Gastrocnemius medialis (tissue), 4 donors: ENCODE data around the gene ZDHHC12. TPM values are rescaled to one million over a fixed set of nuclear protein-coding genes. Genes with fewer than 3 reads are reported as not detected.

Source experiments
- ATAC-seq, 2 donors: fragments of 150-250 bp; one replicate each; pipeline ENCODE4 v1.9.1; 2016
- DNase-seq, 2 donors: peaks; one replicate each; pipeline ENCODE4 v3.0.0-alpha.2; 2019
- H3K27ac ChIP-seq, 4 donors: fragments of 200-600 bp; sonication (generic); 1 replicate in 1 of 4; 2 replicates in 3 of 4; pipeline ENCODE4 v1.5.1; 2016 to 2018; ENCODE audit warnings: mild to moderate bottlenecking in 2 of 4, moderate library complexity in 1 of 4
- H3K27me3 ChIP-seq, 3 donors: fragments of 200-600 bp; sonication (generic) in 2 of 3; 1 replicate in 1 of 3; 2 replicates in 2 of 3; pipeline versions ENCODE4 v1.5.1 to v1.6.0; 2016 to 2019; ENCODE audit warnings: mild to moderate bottlenecking in 1 of 3, moderate library complexity in 1 of 3
- H3K36me3 ChIP-seq, 2 donors: fragments of 200-600 bp; sonication (generic) in 1 of 2; one replicate each; pipeline ENCODE4 v1.5.1; 2017 to 2018
- H3K4me1 ChIP-seq, 2 donors: fragments of 200-600 bp; sonication (generic) in 1 of 2; one replicate each; pipeline ENCODE4 v1.5.1; 2016 to 2017; ENCODE audit warnings: mild to moderate bottlenecking in 2 of 2
- H3K4me3 ChIP-seq, 4 donors: fragments of 200-600 bp; sonication (generic) in 3 of 4; 1 replicate in 1 of 4; 2 replicates in 3 of 4; pipeline ENCODE4 v1.5.1; 2016 to 2019; ENCODE audit warnings: mild to moderate bottlenecking in 2 of 4
- H3K9me3 ChIP-seq, 3 donors: fragments of 200-600 bp; sonication (generic) in 2 of 3; 1 replicate in 1 of 3; 2 replicates in 2 of 3; pipeline ENCODE4 v1.5.1; 2016 to 2019
- POLR2A ChIP-seq, 2 donors: fragments of 450-650 bp; IDR thresholded peaks; one replicate each; pipeline ENCODE4 v1.6.1; 2017; ENCODE audit warnings: antibody characterized with exemption in 2 of 2, mild to moderate bottlenecking in 2 of 2, moderate library complexity in 2 of 2
- in situ Hi-C, 4 donors: fragments of 200-750 bp; cut with MboI; loops; one replicate each; pipeline versions ENCODE4 v1.15.0 to v1.8.0; 2017; ENCODE audit warnings: low sequenced_read_pairs in 4 of 4
- intact Hi-C: fragments of 100-400 bp; cut with DNase I; formaldehyde crosslinking; loops from one replicate; pipeline ENCODE4 v1.15.1; 2023; ENCODE audit warnings: low total_unique reads
- total RNA-seq, 4 donors: library from RNA; depleted of rRNA; stranded (reverse); fragments of >200 nt; gene quantifications; one replicate each; pipeline versions ENCODE4 v1.1.0 to v1.2.3, GENCODE V29; 2016
- TF ChIP-seq, protein P1 (sequence below), 5 experiments: fragments of 450-650 bp in 3 of 5; fragments of 200-600 bp in 2 of 5; sonication (generic) in 2 of 5; IDR thresholded peaks in 4 of 5; conservative IDR thresholded peaks in 1 of 5; 1 replicate in 4 of 5; 2 replicates in 1 of 5; pipeline ENCODE4 v1.5.1; 2016 to 2019; ENCODE audit warnings: antibody characterized with exemption in 5 of 5, mild to moderate bottlenecking in 3 of 5, moderate library complexity in 3 of 5

ZDHHC12 gene
- total RNA-seq, 4 donors from 2014 or later = 8.9 to 37.3 (median 31.0) TPM

DNA sequence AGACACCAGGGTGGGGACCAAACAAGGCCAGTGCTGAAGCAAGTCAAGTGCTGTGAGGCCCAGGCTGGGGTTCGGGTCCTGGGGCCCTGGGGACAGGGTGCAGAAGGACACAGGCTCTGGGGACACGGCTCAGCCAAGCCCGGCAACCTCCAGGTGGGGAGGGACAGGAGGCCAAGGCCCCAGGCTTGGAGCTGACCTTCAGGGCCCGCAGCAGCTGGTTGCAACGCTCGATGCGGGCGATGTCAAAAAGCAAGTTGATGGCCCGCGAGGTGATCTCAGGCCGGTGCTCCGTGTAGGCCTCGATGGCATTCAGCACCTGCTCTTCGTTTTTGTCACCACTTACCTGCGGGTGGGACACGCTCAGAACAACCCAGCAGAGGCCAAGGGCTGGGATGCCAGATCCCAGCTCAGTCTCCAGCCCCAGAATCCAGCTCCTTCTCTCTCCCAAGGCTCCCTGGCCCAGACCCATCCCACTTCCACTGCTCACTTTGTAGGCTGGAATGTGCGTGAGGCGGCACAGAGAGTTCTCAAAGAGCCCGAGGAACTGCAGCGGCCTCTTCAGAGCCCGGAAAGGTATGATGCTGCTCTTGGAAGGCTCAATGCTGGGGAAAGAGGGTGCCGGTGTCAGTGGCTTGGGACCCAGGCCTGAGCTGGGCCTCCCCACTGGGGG is 27.1 kb upstream of the ZDHHC12 start:
- DNase-seq = no peak

DNA sequence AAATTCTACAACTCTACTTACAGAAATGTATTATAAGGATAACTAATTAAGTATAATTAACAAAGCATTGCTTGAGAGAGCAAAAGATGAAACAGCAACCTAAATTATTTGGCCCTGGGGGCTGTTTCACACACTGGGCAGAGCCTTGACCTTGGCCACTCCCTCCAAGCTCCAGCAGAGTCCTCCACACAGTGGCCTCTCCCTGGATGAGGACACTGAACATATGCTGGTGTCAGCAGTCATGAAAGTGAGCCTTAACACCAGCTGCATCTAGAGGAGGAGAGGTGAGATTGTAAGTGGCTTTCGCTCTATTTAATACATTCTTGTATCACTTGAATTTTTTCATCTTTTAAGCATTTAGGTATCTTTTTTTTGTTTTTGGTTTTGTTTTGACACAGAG is 23.3 kb upstream of the ZDHHC12 start:
- no peaks in the 10 kb centered on the region for H3K4me1 ChIP-seq
- no peak overlapping the region for H3K4me3 ChIP-seq
- intact Hi-C loops = no loop called here
- ATAC-seq (no peak), DNase-seq (no peak)
- no peak overlapping the region for H3K27ac ChIP-seq
- H3K27me3 ChIP-seq = no peaks in the 10 kb centered on the region
- in situ Hi-C loops = no loop called here
- H3K9me3 ChIP-seq = no peaks in the 10 kb centered on the region
- TF ChIP-seq, protein P1, sequence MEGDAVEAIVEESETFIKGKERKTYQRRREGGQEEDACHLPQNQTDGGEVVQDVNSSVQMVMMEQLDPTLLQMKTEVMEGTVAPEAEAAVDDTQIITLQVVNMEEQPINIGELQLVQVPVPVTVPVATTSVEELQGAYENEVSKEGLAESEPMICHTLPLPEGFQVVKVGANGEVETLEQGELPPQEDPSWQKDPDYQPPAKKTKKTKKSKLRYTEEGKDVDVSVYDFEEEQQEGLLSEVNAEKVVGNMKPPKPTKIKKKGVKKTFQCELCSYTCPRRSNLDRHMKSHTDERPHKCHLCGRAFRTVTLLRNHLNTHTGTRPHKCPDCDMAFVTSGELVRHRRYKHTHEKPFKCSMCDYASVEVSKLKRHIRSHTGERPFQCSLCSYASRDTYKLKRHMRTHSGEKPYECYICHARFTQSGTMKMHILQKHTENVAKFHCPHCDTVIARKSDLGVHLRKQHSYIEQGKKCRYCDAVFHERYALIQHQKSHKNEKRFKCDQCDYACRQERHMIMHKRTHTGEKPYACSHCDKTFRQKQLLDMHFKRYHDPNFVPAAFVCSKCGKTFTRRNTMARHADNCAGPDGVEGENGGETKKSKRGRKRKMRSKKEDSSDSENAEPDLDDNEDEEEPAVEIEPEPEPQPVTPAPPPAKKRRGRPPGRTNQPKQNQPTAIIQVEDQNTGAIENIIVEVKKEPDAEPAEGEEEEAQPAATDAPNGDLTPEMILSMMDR (IDR thresholded peaks at IDR 0.05 in 4 of 5, conservative IDR thresholded peaks at IDR 0.05 in 1 of 5) = no peak
- TF ChIP-seq POLR2A (IDR thresholded peaks at IDR 0.05) = no peak
- peaks cover 0 to 54% of the 10 kb centered on the region in 2 donors for H3K36me3 ChIP-seq

More for the DNA sequence above, 27.1 kb upstream of the ZDHHC12 start:
- H3K27ac ChIP-seq = no peak overlapping the region
- in situ Hi-C loops (no loop called here), intact Hi-C loops (no loop called here)
- no peak for ATAC-seq
- no peaks in the 10 kb centered on the region for H3K9me3 ChIP-seq
- H3K4me3 ChIP-seq = no peak overlapping the region
- H3K4me1 ChIP-seq = no peaks in the 10 kb centered on the region
- no peaks in the 10 kb centered on the region for H3K27me3 ChIP-seq
- peaks cover 0 to 72% of the 10 kb centered on the region in 2 donors for H3K36me3 ChIP-seq
- no peak for TF ChIP-seq POLR2A (IDR thresholded peaks at IDR 0.05)
- TF ChIP-seq, protein P1 (IDR thresholded peaks at IDR 0.05 in 4 of 5, conservative IDR thresholded peaks at IDR 0.05 in 1 of 5) = no peak

DNA sequence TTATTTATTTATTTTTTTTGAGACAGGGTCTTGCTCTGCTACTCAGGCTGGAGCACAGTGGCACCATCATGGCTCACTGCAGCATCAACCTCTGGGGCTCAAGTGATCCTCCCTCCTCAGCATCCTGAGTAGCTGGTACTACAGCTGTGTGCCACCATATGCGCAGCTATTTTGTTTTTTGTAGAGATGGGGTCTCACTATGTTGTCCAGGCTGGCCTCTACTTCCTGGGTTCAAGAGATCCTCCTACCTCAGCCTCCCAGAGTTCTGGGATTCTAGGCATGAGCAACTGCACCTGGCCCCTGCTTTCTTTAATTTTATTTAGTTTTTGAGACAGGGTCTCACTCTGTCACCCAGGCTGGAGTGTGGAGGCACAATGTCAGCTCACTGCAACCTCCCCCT is 19.5 kb upstream of the ZDHHC12 start:
- Histone ChIP-seq H3K4me3 (no peak overlapping the region), H3K27me3 (no peaks in the 10 kb centered on the region), H3K4me1 (no peaks in the 10 kb centered on the region), H3K36me3 (peaks cover 0 to 60% of the 10 kb centered on the region in 2 donors), H3K27ac (no peak overlapping the region), H3K9me3 (no peaks in the 10 kb centered on the region)
- TF ChIP-seq POLR2A (IDR thresholded peaks at IDR 0.05) = no peak
- TF ChIP-seq, protein P1 (IDR thresholded peaks at IDR 0.05 in 4 of 5, conservative IDR thresholded peaks at IDR 0.05 in 1 of 5) = no peak
- no peak for ATAC-seq
- intact Hi-C loops = no loop called here
- in situ Hi-C loops = no loop called here
- no peak for DNase-seq

DNA sequence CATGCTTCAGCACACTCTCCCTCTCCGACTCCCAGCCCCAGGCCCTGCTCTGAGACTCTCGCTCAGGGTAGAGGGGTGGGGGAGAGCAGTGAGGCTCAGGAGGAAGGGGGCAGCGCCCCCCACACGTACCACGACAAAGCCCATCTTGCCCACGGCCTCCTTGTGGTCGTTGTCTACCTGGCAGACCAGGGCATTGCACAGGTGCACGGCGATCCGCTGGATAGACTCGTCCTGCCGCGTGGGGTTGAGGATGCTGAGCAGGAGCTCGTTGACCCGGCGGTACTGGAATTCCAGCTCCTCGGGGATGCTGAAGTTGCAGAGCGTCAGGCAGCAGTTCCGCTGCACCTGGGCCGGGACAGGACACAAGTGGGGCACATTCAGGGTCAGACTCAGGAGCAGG is 18.5 kb upstream of the ZDHHC12 start:
- Histone ChIP-seq H3K4me3 (no peak overlapping the region), H3K27me3 (no peaks in the 10 kb centered on the region), H3K27ac (no peak overlapping the region), H3K9me3 (no peaks in the 10 kb centered on the region), H3K36me3 (peaks cover 0 to 54% of the 10 kb centered on the region in 2 donors), H3K4me1 (no peaks in the 10 kb centered on the region)
- in situ Hi-C loops = no loop called here
- intact Hi-C loops = no loop called here
- DNase-seq = no peak
- no peak for TF ChIP-seq POLR2A (IDR thresholded peaks at IDR 0.05)
- TF ChIP-seq, protein P1 (IDR thresholded peaks at IDR 0.05 in 4 of 5, conservative IDR thresholded peaks at IDR 0.05 in 1 of 5) = no peak
- no peak for ATAC-seq
